Heart right ventricle (tissue), 16 donors: ENCODE results near the gene FBL. TPM values are rescaled to one million over a fixed set of nuclear protein-coding genes. Genes with fewer than 3 reads are reported as not detected.
"Not testable (repeated sequence)": the region's sequence is repeated elsewhere in the genome, so short reads cannot be mapped to it uniquely, and the experiment has no call there.

Experiments
- ATAC-seq, 8 donors: fragments of 200-7000 bp; cut with Tn5 transposase; one replicate each; pipeline ENCODE4 v1.9.1; 2020; ENCODE audit warnings: mild to moderate bottlenecking in 8 of 8, moderate library complexity in 8 of 8, moderate number of reproducible peaks in 1 of 8
- DNase-seq, 2 donors: peaks; one replicate each; pipeline ENCODE4 v3.0.0-alpha.2; 2020
- H3K27ac ChIP-seq, 10 donors: fragments of 200-600 bp; sonication (generic) in 2 of 10; one replicate each; pipeline versions ENCODE4 v1.5.0 to v1.8.0; 2020 to 2022; ENCODE audit warnings: mild to moderate bottlenecking in 3 of 10
- H3K27me3 ChIP-seq, 7 donors: fragments of 200-600 bp; one replicate each; pipeline ENCODE4 v1.8.0; 2021 to 2022; ENCODE audit warnings: mild to moderate bottlenecking in 2 of 7
- H3K36me3 ChIP-seq, 9 donors: fragments of 200-600 bp; sonication (generic) in 1 of 9; one replicate each; pipeline versions ENCODE4 v1.5.0 to v1.8.0; 2020 to 2022; ENCODE audit warnings: mild to moderate bottlenecking in 2 of 9
- H3K4me1 ChIP-seq, 9 donors: fragments of 200-600 bp; sonication (generic) in 1 of 9; one replicate each; pipeline versions ENCODE4 v1.5.0 to v1.8.0; 2020 to 2022; ENCODE audit warnings: mild to moderate bottlenecking in 4 of 9
- H3K4me3 ChIP-seq, 10 donors: fragments of 200-600 bp; sonication (generic) in 2 of 10; one replicate each; pipeline versions ENCODE4 v1.5.0 to v1.8.0; 2020 to 2022; ENCODE audit warnings: mild to moderate bottlenecking in 7 of 10, moderate library complexity in 2 of 10
- H3K9me3 ChIP-seq, 11 donors: fragments of 200-600 bp in 10 of 11; sonication (generic) in 2 of 11; one replicate each; pipeline versions ENCODE4 v1.5.0 to v1.8.0; 2013 to 2022; ENCODE audit warnings: mild to moderate bottlenecking in 2 of 11, control low read depth in 1 of 11, moderate library complexity in 1 of 11
- CTCF ChIP-seq, 9 donors: fragments of 200-600 bp; sonication (generic) in 2 of 9; IDR thresholded peaks; one replicate each; pipeline versions ENCODE4 v1.5.0 to v1.8.0; 2021 to 2022; ENCODE audit warnings: antibody characterized with exemption in 9 of 9, mild to moderate bottlenecking in 5 of 9, moderate library complexity in 1 of 9
- WGBS, 2 donors: extraction: QIAGEN DNeasy Blood & Tissue Kit; methylation state at CpG; one replicate each; pipeline ENCODE4 v1.1.7; 2013; ENCODE audit warnings: inconsistent platforms in 1 of 2; 5-methylcytosine and 5-hydroxymethylcytosine counted together
- intact Hi-C, 10 donors: fragments of 100-400 bp; cut with DNase I; formaldehyde crosslinking; loops; one replicate each; pipeline versions ENCODE4 v1.11.1 to v1.14.2; 2022
- long read RNA-seq, 3 donors: library from polyadenylated mRNA; unstranded; transcript quantifications; one replicate each; pipeline ENCODE4 v2.0.0, GENCODE V29; 2020 to 2021
- polyA plus RNA-seq, 2 donors: library from polyadenylated mRNA; stranded (reverse); fragments of 200-250 nt; gene quantifications; one replicate each; pipeline ENCODE4 v1.2.3, GENCODE V29; 2013
- total RNA-seq, 10 donors: library from RNA; stranded (reverse); fragmentation: NEBNext Ultra II Directional in 3 of 10; extraction: Animal tissue kit (Norgen Biotek cat#: 25700) in 3 of 10; gene quantifications; one replicate each; pipeline versions ENCODE4 v1.2.1 to v1.2.4, GENCODE V29; 2021 to 2023
- donor health status: Arrhythmogenic right ventricular cardiomyopathy.
- donor health status: ischemic (EF 13 %, LVEDD 7.1; RV severe dilation, severe dysfunction).
- donor health status: healthy with polysubstance abuse.
- donor health status: DM: no; HTN: yes; CAD: no.
- donor health status: DM: no; HTN: no; CAD: no.
- donor health status: ischemic (EF 25% LVEDD 6.9; RV normal size, moderate dysfunction).
- donor health status: ischemic (EF 25% LVEDD 5.7; RV mildly dilated, moderate dysfunction).
- donor health status: healthy.
- donor health status: DM: yes; HTN: yes; CAD: no.
- donor health status: Ischemic cardiomyopathy.
- donor health status: ischemic (EF 35%, LVEDD 5.7; RV mildly dilated, moderate dysfunction).
- donor health status: nonischemic (EF 11% LVEDD 7.7; RV severe dilation, severe dysfunction).
- donor health status: DM: yes; HTN: yes; CAD: no.
- donor health status: PGD.
- donor health status: ischemic (EF 29% LVEDD 5.4; RV normal size, mild dysfunction).
- donor health status: nonischemic (EF 23%, LVEDD 6.1; RV moderate dilation, normal function).

The FBL gene
- total RNA-seq (10 to 100 TPM; 52.7 to 95.4 (median 67.4) TPM), polyA plus RNA-seq (100 to 1,000 TPM; 102 to 192 TPM)
- long read RNA-seq, donor 1, transcript FBL-201 (9 exons, 1,160 nt), result major isoform, 21 of 52 reads
- long read RNA-seq, donor 1, partial matches to known transcripts, result 27 of 52 reads
- long read RNA-seq, donor 1, other reads (novel, unspliced or antisense), result 4 of 52 reads
- long read RNA-seq, donor 2, transcript FBL-201 (9 exons, 1,160 nt), result major isoform, 17 of 49 reads
- long read RNA-seq, donor 2, partial matches to known transcripts, result 31 of 49 reads
- long read RNA-seq, donor 2, other reads (novel, unspliced or antisense), result 1 of 49 reads
- long read RNA-seq, donor 3, transcript FBL-201 (9 exons, 1,160 nt), result major isoform, 12 of 28 reads
- long read RNA-seq, donor 3, partial matches to known transcripts, result 10 of 28 reads
- long read RNA-seq, donor 3, other reads (novel, unspliced or antisense), result 6 of 28 reads

DNA sequence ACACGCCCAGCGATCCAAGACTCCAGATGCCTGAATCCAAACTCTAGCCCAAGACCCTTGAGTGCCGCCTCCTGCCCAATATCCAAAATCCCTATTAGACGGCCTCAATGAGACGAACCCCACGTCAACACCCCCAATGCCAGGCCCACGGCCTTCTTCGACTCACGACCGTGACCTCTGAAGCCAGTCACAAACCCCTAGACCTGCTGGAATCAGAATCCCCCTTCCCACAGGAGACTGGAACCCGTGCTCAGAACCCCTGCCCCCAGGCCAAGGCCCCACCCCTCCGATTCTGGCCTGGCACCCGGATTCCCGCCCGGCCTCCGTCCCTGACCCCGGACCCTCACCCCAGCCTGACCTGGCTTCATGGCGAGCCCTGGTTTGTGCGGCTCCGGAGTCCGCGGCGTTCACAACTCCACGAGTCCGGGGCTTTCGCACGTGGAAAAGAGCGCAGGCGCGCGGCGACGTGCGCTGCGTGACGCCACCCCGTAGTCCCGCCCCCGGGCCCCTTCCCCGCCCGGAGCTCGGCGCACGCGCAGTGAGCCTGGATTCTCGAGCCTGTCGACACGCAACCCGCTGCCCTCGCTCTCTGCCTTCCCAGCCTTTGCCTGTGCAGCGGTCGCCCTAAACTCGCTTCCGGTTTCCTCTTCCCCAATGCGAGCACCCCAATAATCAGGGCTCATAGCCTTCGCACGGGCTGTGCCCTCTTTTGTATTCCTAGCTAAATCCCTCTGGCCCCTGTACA, at the start of gene FBL:
TSS of gene FBL (minus strand) at position 447 of the 745 bp plus-strand sequence. CDS start at position 368, 79 bp downstream.
- H3K9me3 ChIP-seq, result no peaks in the 10 kb centered on the region
- DNase-seq (peak; percentile 94 to 99), ATAC-seq (peak; percentile 97 to 99 (median 98))
- H3K36me3 ChIP-seq, result no peaks in the 10 kb centered on the region
- intact Hi-C loops, result loop anchor here in 4 of 10 donors (1.0 to 10.0 kb wide), 5 partner anchors 53 to 301 kb away; partner anchors contain the start of genes EID2 (in 1 of the 4) and PSMC4 (in 1 of the 4)
- H3K27ac ChIP-seq, result peak within 1 kb of the TSS; percentile 49 to 91 (median 84)
- 0% methylated on average over 57 of the region's 57 CpGs for WGBS, 2 donors
- peaks cover 4 to 54% (median 46%) of the 10 kb centered on the region in 9 donors for H3K4me1 ChIP-seq
- TF ChIP-seq CTCF (IDR thresholded peaks at IDR 0.05), result peak in 1 of 9 donors; percentile 2
- no peaks in the 10 kb centered on the region for H3K27me3 ChIP-seq
- H3K4me3 ChIP-seq, result peak within 1 kb of the TSS; percentile 53 to 97 (median 78)

DNA sequence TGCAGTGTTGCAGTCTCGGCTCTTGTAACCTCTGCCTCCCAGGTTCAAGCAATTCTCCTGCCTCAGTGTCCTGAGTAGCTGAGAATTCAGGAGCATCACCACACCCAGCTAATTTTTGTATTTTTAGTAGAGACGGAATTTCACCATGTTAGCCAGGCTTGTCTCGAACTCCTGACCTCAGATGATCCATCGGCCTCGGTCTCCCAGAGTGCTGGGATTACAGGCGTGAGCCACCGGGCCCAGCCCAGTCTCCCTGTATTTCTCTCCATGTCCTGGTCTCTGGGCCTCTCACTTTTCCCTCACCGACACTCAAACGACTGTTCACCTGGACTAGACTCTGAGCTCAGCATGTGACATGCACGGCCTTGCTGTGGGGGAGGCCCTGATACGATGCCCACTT, 48.9 kb upstream of the FBL start:
- 88 to 90% methylated on average over 11 of the region's 11 CpGs for WGBS, 2 donors
- ATAC-seq, intact Hi-C loops, H3K4me1 ChIP-seq, H3K27ac ChIP-seq, H3K4me3 ChIP-seq, H3K9me3 ChIP-seq, DNase-seq, H3K36me3 ChIP-seq: not testable (repeated sequence)
- peaks cover 0 to 34% (median 23%) of the 10 kb centered on the region in 7 donors for H3K27me3 ChIP-seq

DNA sequence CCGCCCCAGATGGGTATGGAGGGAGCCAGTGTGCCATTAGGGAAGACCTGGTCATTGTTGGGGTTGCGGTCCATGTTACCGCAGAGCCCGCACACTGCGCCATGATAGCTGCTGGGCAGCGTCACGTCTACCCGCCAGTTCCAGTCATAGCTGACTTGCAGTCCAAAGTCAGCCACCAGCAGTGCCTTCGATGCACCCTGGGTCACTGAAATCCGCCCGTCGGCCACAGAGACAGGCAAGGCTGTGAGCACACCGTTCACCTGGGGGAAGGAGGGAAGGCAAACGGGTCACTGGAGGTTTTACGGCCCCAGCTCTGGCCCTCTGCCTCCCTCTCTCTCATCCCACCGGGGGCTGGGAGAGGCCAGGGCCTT, 48.0 kb upstream of the FBL start:
- 90 to 92% methylated on average over 12 to 13 of the region's 16 CpGs for WGBS, 2 donors
- H3K27me3 ChIP-seq, result peaks cover 0 to 34% (median 23%) of the 10 kb centered on the region in 7 donors
- H3K27ac ChIP-seq, H3K4me1 ChIP-seq, DNase-seq, ATAC-seq, H3K4me3 ChIP-seq, intact Hi-C loops, H3K9me3 ChIP-seq, H3K36me3 ChIP-seq: not testable (repeated sequence)

DNA sequence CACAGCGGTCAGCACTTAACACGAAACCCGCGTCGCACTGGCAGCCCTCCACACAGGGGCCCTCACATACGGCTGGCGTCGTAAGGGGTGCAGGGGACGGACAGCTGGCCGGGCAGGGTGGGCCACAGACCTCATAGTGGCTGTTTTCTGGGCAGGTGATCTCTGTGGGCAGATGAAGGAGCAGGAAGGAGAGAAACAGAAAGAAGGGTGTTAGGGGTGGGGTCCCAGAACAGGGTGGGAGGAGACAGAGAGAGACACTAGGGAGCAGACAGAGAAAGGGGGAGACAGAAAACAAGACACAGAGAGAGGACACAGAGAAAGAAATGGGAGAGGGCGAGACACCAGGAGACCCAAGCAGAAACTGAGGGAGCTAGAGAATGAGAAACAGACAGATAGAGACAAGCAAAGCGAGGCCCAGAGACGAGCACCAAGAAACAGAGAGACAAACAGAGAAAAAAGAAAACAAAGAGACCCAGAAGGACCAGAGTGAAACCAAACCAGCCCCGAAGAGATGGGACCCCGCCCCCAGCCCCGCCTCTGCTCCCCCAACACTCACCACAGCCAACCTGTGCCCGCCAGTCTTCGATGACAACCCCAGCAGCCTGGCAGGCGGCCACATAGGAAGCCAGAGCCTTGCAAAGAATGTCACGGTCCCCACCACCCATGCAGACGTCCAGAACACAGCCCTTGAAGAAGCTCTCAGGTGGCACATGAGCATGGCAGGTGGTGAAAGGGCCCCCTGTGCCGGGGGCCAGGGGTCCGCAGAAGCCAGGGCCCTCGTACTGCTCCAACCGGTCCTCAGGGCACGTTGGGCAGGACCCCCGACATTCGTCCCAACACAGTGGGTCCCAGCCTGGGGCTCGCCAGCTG, 47.4 kb upstream of the FBL start:
- H3K4me1 ChIP-seq, H3K36me3 ChIP-seq, H3K27ac ChIP-seq, intact Hi-C loops, H3K9me3 ChIP-seq, DNase-seq, H3K4me3 ChIP-seq: not testable (repeated sequence)
- peak in 2 of 8 donors; percentile 2 to 30 for ATAC-seq
- H3K27me3 ChIP-seq, result peaks cover 0 to 34% (median 23%) of the 10 kb centered on the region in 7 donors
- 67 to 70% methylated on average over 21 to 25 of the region's 29 CpGs for WGBS, 2 donors

GRCh38 chr19:39892506-39892902, 46.3 kb upstream of the FBL start:
- intact Hi-C loops, H3K4me1 ChIP-seq, H3K36me3 ChIP-seq, H3K9me3 ChIP-seq, H3K4me3 ChIP-seq, H3K27ac ChIP-seq, ATAC-seq, DNase-seq: not testable (repeated sequence)
- peaks cover 0 to 34% (median 23%) of the 10 kb centered on the region in 7 donors for H3K27me3 ChIP-seq
- WGBS, 2 donors, result 74 to 78% methylated on average over 5 of the region's 5 CpGs

- H3K4me3 ChIP-seq, H3K4me1 ChIP-seq, H3K27ac ChIP-seq, intact Hi-C loops, H3K9me3 ChIP-seq, H3K36me3 ChIP-seq: not testable (repeated sequence)
- DNase-seq, result peak in 1 of 2 donors; percentile 27
- 30 to 40% methylated on average over 64 of the region's 64 CpGs for WGBS, 2 donors
- ATAC-seq, result peak in 6 of 8 donors; percentile 14 to 39 (median 22)
- H3K27me3 ChIP-seq, result peaks cover 0 to 34% (median 23%) of the 10 kb centered on the region in 7 donors
Observed at GRCh38 chr19:39891660-39892505, 45.7 kb upstream of the FBL start.
